ENCODE data around the gene TCP1. TPM values are rescaled to one million over a fixed set of nuclear protein-coding genes. Genes with fewer than 3 reads are reported as not detected.
"Not testable (repeated sequence)": the region's sequence is repeated elsewhere in the genome, so short reads cannot be mapped to it uniquely, and the experiment has no call there.

Gene TCP1
- total RNA-seq, 4 donors from 2014 or later: 68.8 to 233 (median 135) TPM

- no peaks in the 10 kb centered on the region for H3K4me1 ChIP-seq
- DNase-seq: no peak
- TF ChIP-seq CTCF (IDR thresholded peaks at IDR 0.05) (no peak), POLR2A (IDR thresholded peaks at IDR 0.05) (no peak)
- H3K27me3 ChIP-seq: no peaks in the 10 kb centered on the region
- H3K27ac ChIP-seq: no peak overlapping the region
- no peaks in the 10 kb centered on the region for H3K9me3 ChIP-seq
- H3K4me3 ChIP-seq: no peak overlapping the region
- no peaks in the 10 kb centered on the region for H3K36me3 ChIP-seq
Measured at GRCh38 chr6:159821122-159821521, 31.7 kb upstream of the TCP1 start.

GRCh38 chr6:159819932-159820640 is 30.7 kb upstream of the TCP1 start:
- no peaks in the 10 kb centered on the region for H3K9me3 ChIP-seq
- H3K36me3 ChIP-seq: no peaks in the 10 kb centered on the region
- no peak overlapping the region for H3K27ac ChIP-seq
- no peaks in the 10 kb centered on the region for H3K4me1 ChIP-seq
- peak overlapping the region in 1 of 4 donors; percentile 10 for H3K4me3 ChIP-seq
- DNase-seq: peak in 2 of 3 donors; percentile 32 to 50
- TF ChIP-seq CTCF (IDR thresholded peaks at IDR 0.05) (no peak), POLR2A (IDR thresholded peaks at IDR 0.05) (no peak)
- no peaks in the 10 kb centered on the region for H3K27me3 ChIP-seq

- TF ChIP-seq CTCF (IDR thresholded peaks at IDR 0.05): no peak
- no peak for TF ChIP-seq POLR2A (IDR thresholded peaks at IDR 0.05)
- no peaks in the 10 kb centered on the region for H3K36me3 ChIP-seq
- no peak for DNase-seq
- no peak overlapping the region for H3K4me3 ChIP-seq
- H3K27ac ChIP-seq: no peak overlapping the region
- no peaks in the 10 kb centered on the region for H3K27me3 ChIP-seq
- no peaks in the 10 kb centered on the region for H3K4me1 ChIP-seq
- no peaks in the 10 kb centered on the region for H3K9me3 ChIP-seq
Measured at GRCh38 chr6:159819098-159819497, 29.7 kb upstream of the TCP1 start.

GRCh38 chr6:159817951-159818739 is 28.7 kb upstream of the TCP1 start:
- TF ChIP-seq CTCF (IDR thresholded peaks at IDR 0.05) (no peak), POLR2A (IDR thresholded peaks at IDR 0.05) (no peak)
- Histone ChIP-seq H3K27me3 (no peaks in the 10 kb centered on the region), H3K27ac (no peak overlapping the region), H3K4me1 (no peaks in the 10 kb centered on the region), H3K4me3 (no peak overlapping the region), H3K9me3 (no peaks in the 10 kb centered on the region), H3K36me3 (no peaks in the 10 kb centered on the region)
- DNase-seq: peak in 1 of 3 donors; percentile 39

GRCh38 chr6:159816775-159817174 is 27.4 kb upstream of the TCP1 start:
- H3K4me3 ChIP-seq, H3K36me3 ChIP-seq, H3K27ac ChIP-seq, H3K9me3 ChIP-seq, H3K4me1 ChIP-seq, H3K27me3 ChIP-seq: not testable (repeated sequence)
- peak in 1 of 3 donors; percentile 30 for DNase-seq

GRCh38 chr6:159815410-159815809 is 26.0 kb upstream of the TCP1 start:
- Histone ChIP-seq H3K9me3 (no peaks in the 10 kb centered on the region), H3K36me3 (no peaks in the 10 kb centered on the region), H3K4me3 (no peak overlapping the region), H3K27me3 (no peaks in the 10 kb centered on the region), H3K4me1 (no peaks in the 10 kb centered on the region), H3K27ac (no peak overlapping the region)
- no peak for TF ChIP-seq CTCF (IDR thresholded peaks at IDR 0.05)
- TF ChIP-seq POLR2A (IDR thresholded peaks at IDR 0.05): no peak
- DNase-seq: peak in 1 of 3 donors; percentile 10
